ENCODE measurements around the gene ABCD2. TPM values are rescaled to one million over a fixed set of nuclear protein-coding genes. Genes with fewer than 3 reads are reported as not detected.
"Not testable (repeated sequence)": the region's sequence is repeated elsewhere in the genome, so short reads cannot be mapped to it uniquely, and the experiment has no call there.

Gene ABCD2
- total RNA-seq, 1 donor = 4.8 TPM

- H3K27me3 ChIP-seq (ENCODE audit: insufficient read depth, low read length) = no peaks in the 10 kb centered on the region
Observed at GRCh38 chr12:39533951-39534350, 85.7 kb downstream of the ABCD2 start.

GRCh38 chr12:39532448-39532847 is 87.2 kb downstream of the ABCD2 start:
- H3K27me3 ChIP-seq (ENCODE audit: insufficient read depth, low read length) = no peaks in the 10 kb centered on the region
- no peaks in the 10 kb centered on the region for H3K4me1 ChIP-seq (ENCODE audit: insufficient read depth, low read length)
- no peaks in the 10 kb centered on the region for H3K9me3 ChIP-seq (ENCODE audit: low read depth, low read length)
- no peak overlapping the region for H3K4me3 ChIP-seq (ENCODE audit: low read length)

More at GRCh38 chr12:39533951-39534350, 85.7 kb downstream of the ABCD2 start:
- Histone ChIP-seq H3K4me3 (ENCODE audit: low read length) (no peak overlapping the region), H3K9me3 (ENCODE audit: low read depth, low read length) (no peaks in the 10 kb centered on the region), H3K4me1 (ENCODE audit: insufficient read depth, low read length) (no peaks in the 10 kb centered on the region)

GRCh38 chr12:39526974-39527373 is 92.6 kb downstream of the ABCD2 start:
- Histone ChIP-seq H3K4me1 (ENCODE audit: insufficient read depth, low read length) (no peaks in the 10 kb centered on the region), H3K4me3 (ENCODE audit: low read length) (no peak overlapping the region), H3K27me3 (ENCODE audit: insufficient read depth, low read length) (no peaks in the 10 kb centered on the region), H3K9me3 (ENCODE audit: low read depth, low read length) (no peaks in the 10 kb centered on the region)

GRCh38 chr12:39522167-39522566 is 97.4 kb downstream of the ABCD2 start:
- H3K4me1 ChIP-seq (ENCODE audit: insufficient read depth, low read length); H3K4me3 ChIP-seq (ENCODE audit: low read length); H3K9me3 ChIP-seq (ENCODE audit: low read depth, low read length); H3K27me3 ChIP-seq (ENCODE audit: insufficient read depth, low read length): not testable (repeated sequence)

GRCh38 chr12:39510001-39510400 is 109.6 kb downstream of the ABCD2 start:
- no peaks in the 10 kb centered on the region for H3K4me1 ChIP-seq (ENCODE audit: insufficient read depth, low read length)
- no peaks in the 10 kb centered on the region for H3K27me3 ChIP-seq (ENCODE audit: insufficient read depth, low read length)
- peaks cover under 1% of the 10 kb centered on the region for H3K9me3 ChIP-seq (ENCODE audit: low read depth, low read length)
- H3K4me3 ChIP-seq (ENCODE audit: low read length) = no peak overlapping the region

GRCh38 chr12:39505554-39505953 is 114.0 kb downstream of the ABCD2 start:
- no peak overlapping the region for H3K4me3 ChIP-seq (ENCODE audit: low read length)
- no peaks in the 10 kb centered on the region for H3K4me1 ChIP-seq (ENCODE audit: insufficient read depth, low read length)
- no peaks in the 10 kb centered on the region for H3K9me3 ChIP-seq (ENCODE audit: low read depth, low read length)
- no peaks in the 10 kb centered on the region for H3K27me3 ChIP-seq (ENCODE audit: insufficient read depth, low read length)

- Histone ChIP-seq H3K9me3 (ENCODE audit: low read depth, low read length) (no peaks in the 10 kb centered on the region), H3K4me3 (ENCODE audit: low read length) (no peak overlapping the region), H3K4me1 (ENCODE audit: insufficient read depth, low read length) (no peaks in the 10 kb centered on the region), H3K27me3 (ENCODE audit: insufficient read depth, low read length) (no peaks in the 10 kb centered on the region)
Observed at GRCh38 chr12:39505023-39505422, 114.6 kb downstream of the ABCD2 start.

GRCh38 chr12:39503439-39503838 is 116.2 kb downstream of the ABCD2 start:
- Histone ChIP-seq H3K4me1 (ENCODE audit: insufficient read depth, low read length) (no peaks in the 10 kb centered on the region), H3K9me3 (ENCODE audit: low read depth, low read length) (no peaks in the 10 kb centered on the region), H3K4me3 (ENCODE audit: low read length) (no peak overlapping the region), H3K27me3 (ENCODE audit: insufficient read depth, low read length) (no peaks in the 10 kb centered on the region)

GRCh38 chr12:39502726-39503125 is 116.9 kb downstream of the ABCD2 start:
- H3K9me3 ChIP-seq (ENCODE audit: low read depth, low read length) = no peaks in the 10 kb centered on the region
- H3K4me3 ChIP-seq (ENCODE audit: low read length) = no peak overlapping the region
- no peaks in the 10 kb centered on the region for H3K27me3 ChIP-seq (ENCODE audit: insufficient read depth, low read length)
- H3K4me1 ChIP-seq (ENCODE audit: insufficient read depth, low read length) = no peaks in the 10 kb centered on the region

Other genes with a start within 250 kb of the ABCD2 start
- 9.6 TPM for gene KIF21A, start 176.7 kb downstream of the ABCD2 start, total RNA-seq

Measured in mononuclear cell (primary cell).